GM12874 (cell line): Measurements from ENCODE around the gene SLC38A1.

Experiments
- TF ChIP-seq, protein P1 (sequence below): IDR thresholded peaks from 2 replicates; pipeline ENCODE4 v1.5.1; 2011; ENCODE audit warnings: low read depth, mild to moderate bottlenecking, control low read depth, low read length, moderate library complexity; ENCODE audit not compliant: insufficient read depth

Gene SLC38A1

DNA sequence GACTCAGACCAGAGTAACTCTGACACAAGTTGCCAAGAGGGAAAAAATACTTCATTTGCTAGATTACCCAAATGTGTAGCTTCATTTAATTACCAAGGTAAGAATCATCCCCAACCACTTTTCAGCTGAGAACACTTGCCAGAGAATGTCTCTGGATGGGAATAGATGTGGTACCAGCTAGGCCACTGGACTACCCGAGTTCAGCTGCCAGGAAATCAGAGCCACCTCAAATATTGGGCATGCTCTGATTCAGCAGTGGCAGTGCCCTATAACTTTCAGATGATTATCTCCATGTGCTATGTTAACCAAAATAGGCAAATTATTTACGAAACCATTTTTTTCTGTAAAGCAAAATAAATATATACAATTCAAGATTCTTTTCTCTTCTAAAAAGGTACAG is 80.7 kb downstream of the SLC38A1 start:
- TF ChIP-seq, protein P1, sequence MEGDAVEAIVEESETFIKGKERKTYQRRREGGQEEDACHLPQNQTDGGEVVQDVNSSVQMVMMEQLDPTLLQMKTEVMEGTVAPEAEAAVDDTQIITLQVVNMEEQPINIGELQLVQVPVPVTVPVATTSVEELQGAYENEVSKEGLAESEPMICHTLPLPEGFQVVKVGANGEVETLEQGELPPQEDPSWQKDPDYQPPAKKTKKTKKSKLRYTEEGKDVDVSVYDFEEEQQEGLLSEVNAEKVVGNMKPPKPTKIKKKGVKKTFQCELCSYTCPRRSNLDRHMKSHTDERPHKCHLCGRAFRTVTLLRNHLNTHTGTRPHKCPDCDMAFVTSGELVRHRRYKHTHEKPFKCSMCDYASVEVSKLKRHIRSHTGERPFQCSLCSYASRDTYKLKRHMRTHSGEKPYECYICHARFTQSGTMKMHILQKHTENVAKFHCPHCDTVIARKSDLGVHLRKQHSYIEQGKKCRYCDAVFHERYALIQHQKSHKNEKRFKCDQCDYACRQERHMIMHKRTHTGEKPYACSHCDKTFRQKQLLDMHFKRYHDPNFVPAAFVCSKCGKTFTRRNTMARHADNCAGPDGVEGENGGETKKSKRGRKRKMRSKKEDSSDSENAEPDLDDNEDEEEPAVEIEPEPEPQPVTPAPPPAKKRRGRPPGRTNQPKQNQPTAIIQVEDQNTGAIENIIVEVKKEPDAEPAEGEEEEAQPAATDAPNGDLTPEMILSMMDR = no peak

DNA sequence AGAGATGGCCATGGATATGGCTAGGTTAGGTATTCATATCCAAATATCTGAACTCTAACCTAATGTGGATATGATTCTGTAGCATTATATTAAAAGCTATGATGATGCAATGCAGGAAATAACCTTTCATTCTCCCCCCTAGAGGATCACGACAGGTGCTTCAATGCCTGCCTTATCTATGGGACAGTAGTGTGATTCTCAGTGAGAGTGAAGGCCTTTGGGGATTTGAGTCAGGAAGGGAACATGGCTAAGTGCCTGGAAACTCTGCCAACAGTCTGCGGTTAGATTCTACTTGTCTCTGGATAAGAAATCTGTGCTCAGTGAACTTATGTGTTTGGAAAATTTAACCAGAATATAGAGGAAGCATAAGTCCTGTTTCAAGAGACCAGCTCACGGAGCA is 81.8 kb downstream of the SLC38A1 start:
- TF ChIP-seq, protein P1 = no peak

DNA sequence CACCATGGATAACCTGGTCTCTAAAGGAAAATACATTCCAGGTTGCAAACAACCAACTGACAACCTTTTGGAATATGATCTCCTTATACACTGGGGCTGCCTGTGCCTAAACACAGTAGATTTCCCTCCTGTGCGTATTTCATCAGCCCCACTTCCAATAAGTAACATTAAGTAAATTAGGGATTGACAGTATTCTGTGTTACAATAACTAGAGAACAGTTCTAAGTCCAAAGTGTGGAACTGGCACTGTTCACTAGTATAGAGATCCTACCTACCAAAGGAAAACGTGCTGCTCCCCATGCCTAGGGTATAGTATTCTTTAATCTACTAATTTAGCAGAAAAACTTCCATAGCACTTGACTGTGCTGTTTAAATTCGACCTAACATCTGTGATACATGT is 82.8 kb downstream of the SLC38A1 start:
- TF ChIP-seq, protein P1 = no peak

DNA sequence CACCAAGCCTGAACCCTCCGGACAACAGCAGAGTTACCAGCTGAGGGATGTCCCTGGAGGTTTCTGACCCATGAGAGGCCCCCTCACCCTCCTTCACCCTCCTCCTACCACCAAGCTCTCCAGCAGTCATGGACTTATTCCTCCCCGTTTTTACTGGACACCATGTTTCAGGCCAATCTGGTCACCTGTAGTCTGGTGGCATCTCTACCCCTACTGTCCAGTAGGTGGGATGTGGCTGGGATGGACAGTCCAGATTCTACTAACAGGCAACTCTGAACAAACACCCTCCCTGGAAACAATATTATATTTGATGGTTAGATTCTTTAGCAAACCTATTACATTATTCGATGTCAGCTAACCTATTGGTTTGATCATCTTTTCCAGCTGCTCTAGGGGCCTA is 83.2 kb downstream of the SLC38A1 start:
- TF ChIP-seq, protein P1 = no peak

DNA sequence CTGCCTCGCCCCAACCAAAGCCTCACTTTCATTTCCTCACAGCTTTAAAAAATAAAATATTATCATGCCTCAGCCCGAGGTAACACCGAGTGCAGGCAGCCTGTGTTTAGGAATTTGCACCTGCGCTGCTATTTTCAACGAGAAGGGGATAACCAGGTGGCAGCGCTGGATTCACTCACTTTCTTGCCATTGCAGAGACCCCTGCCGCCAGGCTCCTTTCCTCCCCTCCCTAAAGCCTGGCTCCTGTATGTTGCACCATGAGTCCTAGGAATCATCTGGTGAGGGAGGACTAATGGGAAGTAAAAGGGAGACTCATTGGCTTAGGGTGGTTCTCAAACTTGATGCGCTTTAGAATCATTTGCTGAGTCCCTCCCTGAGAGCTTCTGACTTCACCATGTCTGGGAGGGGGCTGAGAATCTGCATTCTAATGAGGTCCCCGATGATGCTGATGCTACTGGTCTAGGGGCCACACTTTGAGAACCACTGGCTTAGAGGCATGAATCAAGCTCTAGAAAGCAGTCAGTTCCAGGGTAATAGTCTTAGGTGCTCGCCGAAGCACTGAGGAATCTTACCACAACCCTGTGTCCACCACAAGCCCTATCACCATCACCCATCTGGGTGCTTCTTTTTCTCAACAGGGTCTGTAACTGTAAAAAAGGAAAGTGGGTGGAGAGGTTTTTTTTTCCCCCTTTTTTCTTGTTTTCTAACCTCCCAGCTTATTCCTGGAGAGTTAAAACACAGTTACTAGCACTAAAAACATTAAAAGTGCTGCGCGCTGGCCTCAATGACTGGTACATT is 83.8 kb downstream of the SLC38A1 start:
- TF ChIP-seq, protein P1 = no peak

DNA sequence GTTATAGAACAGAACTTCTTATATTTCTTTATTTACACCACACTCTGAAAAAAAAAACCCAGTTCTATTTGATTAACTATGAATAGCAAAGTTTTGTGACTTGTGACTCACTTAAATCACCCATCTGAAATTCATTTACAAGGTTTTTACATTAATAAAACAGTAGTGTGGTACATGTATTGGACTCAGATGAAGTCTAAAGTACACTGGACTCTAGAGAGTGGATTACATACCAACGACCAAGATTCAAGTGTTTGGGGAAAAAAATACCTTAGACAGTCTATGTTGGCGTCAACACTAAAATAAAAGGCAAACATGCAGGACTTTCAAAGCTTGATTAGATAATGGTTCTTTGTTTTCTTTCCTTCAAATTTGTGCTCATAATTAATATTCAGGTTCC is 85.7 kb downstream of the SLC38A1 start:
- TF ChIP-seq, protein P1 = no peak

DNA sequence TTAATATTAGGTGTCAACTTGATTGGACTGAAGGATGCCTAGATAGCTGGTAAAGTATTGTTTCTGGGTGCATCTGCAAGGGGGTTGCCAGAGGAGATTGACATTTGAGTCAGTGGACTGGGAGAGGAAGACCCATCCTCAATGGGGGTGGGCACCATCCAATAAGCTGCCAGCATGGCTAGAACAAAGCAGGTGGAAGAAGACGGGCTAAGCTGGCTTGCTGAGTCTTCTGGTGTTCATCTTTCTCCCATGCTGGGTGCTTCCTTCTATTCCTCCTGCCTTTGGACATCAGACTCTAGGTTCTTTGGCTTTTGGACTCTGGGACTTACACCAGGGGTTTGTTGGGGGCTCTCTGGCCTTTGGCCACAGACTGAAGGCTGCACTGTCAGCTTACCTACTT is 87.4 kb downstream of the SLC38A1 start:
- TF ChIP-seq, protein P1 = no peak
